Measurements from ENCODE around the gene CDK14.

- TF ChIP-seq POLR2AphosphoS5 (IDR thresholded peaks at IDR 0.05; ENCODE audit: low read depth, low read length): no peak
- no peak for TF ChIP-seq TAF1 (IDR thresholded peaks at IDR 0.05; ENCODE audit: borderline replicate concordance, insufficient read depth, low read length)
- TF ChIP-seq SIN3A (IDR thresholded peaks at IDR 0.05; ENCODE audit: borderline replicate concordance, insufficient read depth, low read length): no peak
- TF ChIP-seq, protein P1, sequence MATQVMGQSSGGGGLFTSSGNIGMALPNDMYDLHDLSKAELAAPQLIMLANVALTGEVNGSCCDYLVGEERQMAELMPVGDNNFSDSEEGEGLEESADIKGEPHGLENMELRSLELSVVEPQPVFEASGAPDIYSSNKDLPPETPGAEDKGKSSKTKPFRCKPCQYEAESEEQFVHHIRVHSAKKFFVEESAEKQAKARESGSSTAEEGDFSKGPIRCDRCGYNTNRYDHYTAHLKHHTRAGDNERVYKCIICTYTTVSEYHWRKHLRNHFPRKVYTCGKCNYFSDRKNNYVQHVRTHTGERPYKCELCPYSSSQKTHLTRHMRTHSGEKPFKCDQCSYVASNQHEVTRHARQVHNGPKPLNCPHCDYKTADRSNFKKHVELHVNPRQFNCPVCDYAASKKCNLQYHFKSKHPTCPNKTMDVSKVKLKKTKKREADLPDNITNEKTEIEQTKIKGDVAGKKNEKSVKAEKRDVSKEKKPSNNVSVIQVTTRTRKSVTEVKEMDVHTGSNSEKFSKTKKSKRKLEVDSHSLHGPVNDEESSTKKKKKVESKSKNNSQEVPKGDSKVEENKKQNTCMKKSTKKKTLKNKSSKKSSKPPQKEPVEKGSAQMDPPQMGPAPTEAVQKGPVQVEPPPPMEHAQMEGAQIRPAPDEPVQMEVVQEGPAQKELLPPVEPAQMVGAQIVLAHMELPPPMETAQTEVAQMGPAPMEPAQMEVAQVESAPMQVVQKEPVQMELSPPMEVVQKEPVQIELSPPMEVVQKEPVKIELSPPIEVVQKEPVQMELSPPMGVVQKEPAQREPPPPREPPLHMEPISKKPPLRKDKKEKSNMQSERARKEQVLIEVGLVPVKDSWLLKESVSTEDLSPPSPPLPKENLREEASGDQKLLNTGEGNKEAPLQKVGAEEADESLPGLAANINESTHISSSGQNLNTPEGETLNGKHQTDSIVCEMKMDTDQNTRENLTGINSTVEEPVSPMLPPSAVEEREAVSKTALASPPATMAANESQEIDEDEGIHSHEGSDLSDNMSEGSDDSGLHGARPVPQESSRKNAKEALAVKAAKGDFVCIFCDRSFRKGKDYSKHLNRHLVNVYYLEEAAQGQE (IDR thresholded peaks at IDR 0.05; ENCODE audit: insufficient read depth in 1 of 2, low read depth in 2 of 2, low read length in 2 of 2): no peak
- TF ChIP-seq FOXP2 (optimal IDR thresholded peaks at IDR 0.05; ENCODE audit: borderline replicate concordance, extremely low read depth, extremely low read length, insufficient read depth): no peak
Measured at GRCh38 chr7:90655566-90655965, 59.4 kb downstream of the CDK14 start.

Data from PFSK-1 (cell line).